Activated CD4-positive, alpha-beta T cell treated with anti-CD3 and anti-CD28 coated beads, Interleukin-2, amount 50 U/mL, for 48 hours (primary cell): ENCODE measurements around the gene SYNJ2.
"Not testable (repeated sequence)": the region's sequence is repeated elsewhere in the genome, so short reads cannot be mapped to it uniquely, and the experiment has no call there.

ENCODE experiments used
- DNase-seq, 2 experiments: peaks; one replicate each; pipeline ENCODE4 v3.0.0-alpha.2; 2020

The SYNJ2 gene

GRCh38 chr6:157981395-157982101 is at the start of gene SYNJ2:
TSS of gene SYNJ2 (plus strand) at chr6:157981863. CDS start at chr6:157981962, 99 bp downstream.
- DNase-seq, result peak; percentile 78 to 85

GRCh38 chr6:157935786-157936185 is 45.9 kb upstream of the SYNJ2 start:
- no peak for DNase-seq

- DNase-seq, result no peak
Measured at GRCh38 chr6:157937318-157937717, 44.3 kb upstream of the SYNJ2 start.

GRCh38 chr6:157937916-157938315 is 43.7 kb upstream of the SYNJ2 start:
- DNase-seq, result no peak

- DNase-seq, result peak; percentile 73 to 80
Measured at GRCh38 chr6:157940375-157941036, 41.2 kb upstream of the SYNJ2 start.

- no peak for DNase-seq
Measured at GRCh38 chr6:157941101-157941863, 40.4 kb upstream of the SYNJ2 start.

- DNase-seq, result no peak
Measured at GRCh38 chr6:157942351-157942750, 39.3 kb upstream of the SYNJ2 start.

- no peak for DNase-seq
Measured at GRCh38 chr6:157943249-157943963, 38.3 kb upstream of the SYNJ2 start.

- no peak for DNase-seq
Measured at GRCh38 chr6:157943964-157944283, 37.7 kb upstream of the SYNJ2 start.

- peak; percentile 59 to 72 for DNase-seq
Measured at GRCh38 chr6:157944983-157945931, 36.4 kb upstream of the SYNJ2 start.

GRCh38 chr6:157946053-157946617 is 35.5 kb upstream of the SYNJ2 start:
- no peak for DNase-seq

GRCh38 chr6:157946865-157947532 is 34.7 kb upstream of the SYNJ2 start:
- no peak for DNase-seq

GRCh38 chr6:157950899-157951298 is 30.8 kb upstream of the SYNJ2 start:
- not testable (repeated sequence) for DNase-seq

- DNase-seq, result no peak
Measured at GRCh38 chr6:157951828-157952227, 29.8 kb upstream of the SYNJ2 start.

GRCh38 chr6:157952861-157953351 is 28.8 kb upstream of the SYNJ2 start:
- no peak for DNase-seq

GRCh38 chr6:157953580-157954091 is 28.0 kb upstream of the SYNJ2 start:
- no peak for DNase-seq

- DNase-seq, result no peak
Measured at GRCh38 chr6:157954150-157955117, 27.2 kb upstream of the SYNJ2 start.

GRCh38 chr6:157955675-157956074 is 26.0 kb upstream of the SYNJ2 start:
- no peak for DNase-seq

GRCh38 chr6:157956171-157956730 is 25.4 kb upstream of the SYNJ2 start:
- DNase-seq, result no peak
